Lower leg skin (tissue), 4 donors: ENCODE results near the gene ARHGAP22. TPM values are rescaled to one million over a fixed set of nuclear protein-coding genes. Genes with fewer than 3 reads are reported as not detected.

ENCODE experiments used
- DNase-seq, 2 donors: peaks; one replicate each; pipeline ENCODE4 v3.0.0-alpha.2; 2019; ENCODE audit warnings: low spot score in 2 of 2
- H3K4me3 ChIP-seq: fragments of 200-600 bp; sonication (generic); 2 replicates; pipeline ENCODE4 v1.5.1; 2017; ENCODE audit warnings: mild to moderate bottlenecking, low read depth; ENCODE audit not compliant: poor library complexity, severe bottlenecking
- CTCF ChIP-seq, 3 donors: fragments of 450-650 bp; IDR thresholded peaks; one replicate each; pipeline ENCODE4 v1.5.1; 2016; ENCODE audit warnings: antibody characterized with exemption in 3 of 3, mild to moderate bottlenecking in 3 of 3, moderate library complexity in 2 of 3
- POLR2A ChIP-seq, 2 donors: fragments of 450-650 bp; IDR thresholded peaks; one replicate each; pipeline ENCODE4 v1.6.1; 2016 to 2017; ENCODE audit warnings: antibody characterized with exemption in 2 of 2, mild to moderate bottlenecking in 1 of 2, moderate library complexity in 1 of 2
- WGBS, 2 donors: methylation state at CpG; one replicate each; pipeline ENCODE4 v1.1.5; 2018; 5-methylcytosine and 5-hydroxymethylcytosine counted together
- intact Hi-C: fragments of 100-400 bp; cut with DNase I; formaldehyde crosslinking; loops from one replicate; pipeline ENCODE4 v1.15.0; 2023; ENCODE audit warnings: low total_unique reads
- total RNA-seq, 4 donors: library from RNA; depleted of rRNA; stranded (reverse); fragments of >200 nt; gene quantifications; one replicate each; pipeline ENCODE4 v1.1.0, GENCODE V29; 2016

The ARHGAP22 gene
- total RNA-seq, 4 donors from 2014 or later: 0.46 to 3.0 (median 1.4) TPM

GRCh38 chr10:48439581-48440041 is 165.3 kb downstream of the ARHGAP22 start:
- intact Hi-C loops: no loop called here
- 73 to 74% methylated on average over 10 of the region's 10 CpGs for WGBS, 2 donors
- no peak overlapping the region for H3K4me3 ChIP-seq
- no peak for TF ChIP-seq CTCF (IDR thresholded peaks at IDR 0.05)
- no peak for TF ChIP-seq POLR2A (IDR thresholded peaks at IDR 0.05)
- DNase-seq: no peak

GRCh38 chr10:48439031-48439430 is 165.8 kb downstream of the ARHGAP22 start:
- no peak for DNase-seq
- no peak for TF ChIP-seq CTCF (IDR thresholded peaks at IDR 0.05)
- TF ChIP-seq POLR2A (IDR thresholded peaks at IDR 0.05): no peak
- no peak overlapping the region for H3K4me3 ChIP-seq
- intact Hi-C loops: no loop called here
- 87 to 94% methylated on average over 2 of the region's 2 CpGs for WGBS, 2 donors

DNA sequence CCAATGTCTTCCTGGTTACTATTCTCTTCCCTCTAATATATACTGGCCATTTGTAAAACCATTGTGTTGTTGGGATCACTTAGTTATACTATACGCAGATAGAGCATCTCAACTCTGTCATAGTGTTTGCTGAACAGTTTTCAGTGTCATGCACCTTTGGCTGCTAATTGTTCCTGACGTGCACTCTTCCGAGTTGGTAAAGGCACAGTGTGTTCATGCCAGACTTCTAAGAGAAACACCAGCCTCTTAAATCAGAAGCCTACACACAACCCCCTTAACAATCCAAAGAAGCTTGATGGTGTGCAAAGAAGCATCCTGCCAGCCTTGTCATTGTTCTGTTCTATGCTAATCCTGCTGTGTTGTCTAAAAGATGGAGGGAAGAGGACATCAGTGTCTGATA is 167.3 kb downstream of the ARHGAP22 start:
- 91 to 98% methylated on average over 3 of the region's 3 CpGs for WGBS, 2 donors
- DNase-seq: no peak
- TF ChIP-seq POLR2A (IDR thresholded peaks at IDR 0.05): no peak
- TF ChIP-seq CTCF (IDR thresholded peaks at IDR 0.05): no peak
- H3K4me3 ChIP-seq: no peak overlapping the region
- intact Hi-C loops: no loop called here

DNA sequence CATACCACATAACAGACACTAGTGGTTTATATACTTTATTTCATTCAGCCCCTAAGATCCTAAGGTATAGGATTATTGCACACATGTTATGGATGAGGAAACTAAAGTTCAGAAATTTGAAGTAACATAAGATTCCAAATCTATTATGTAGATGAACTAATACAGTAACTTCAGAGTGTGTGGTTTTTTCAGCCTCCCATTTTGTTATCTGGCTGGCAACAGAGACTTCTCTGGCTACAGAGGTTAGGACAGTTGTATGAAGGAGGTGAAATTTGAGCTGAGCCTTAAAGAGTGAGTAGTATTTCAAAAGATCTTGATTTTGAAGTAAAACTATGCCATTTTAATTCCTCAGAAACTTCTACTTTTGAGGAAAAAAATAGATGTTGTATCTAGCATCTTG is 173.0 kb downstream of the ARHGAP22 start:
- H3K4me3 ChIP-seq: no peak overlapping the region
- no peak for DNase-seq
- intact Hi-C loops: no loop called here
- no peak for TF ChIP-seq CTCF (IDR thresholded peaks at IDR 0.05)
- no peak for TF ChIP-seq POLR2A (IDR thresholded peaks at IDR 0.05)

- DNase-seq: no peak
- 91 to 93% methylated on average over 4 of the region's 4 CpGs for WGBS, 2 donors
- intact Hi-C loops: no loop called here
- TF ChIP-seq CTCF (IDR thresholded peaks at IDR 0.05): no peak
- no peak for TF ChIP-seq POLR2A (IDR thresholded peaks at IDR 0.05)
- no peak overlapping the region for H3K4me3 ChIP-seq
Observed at GRCh38 chr10:48430402-48430993, 174.4 kb downstream of the ARHGAP22 start.

GRCh38 chr10:48429309-48429708 is 175.6 kb downstream of the ARHGAP22 start:
- intact Hi-C loops: no loop called here
- no peak overlapping the region for H3K4me3 ChIP-seq
- WGBS, 2 donors: 88% methylated on average over 1 of the region's 1 CpG
- no peak for DNase-seq
- no peak for TF ChIP-seq CTCF (IDR thresholded peaks at IDR 0.05)
- no peak for TF ChIP-seq POLR2A (IDR thresholded peaks at IDR 0.05)
